GM18907 (cell line): ENCODE data around the gene ACSL1.

Experiments
- ATAC-seq: cut with Tn5 transposase; IDR thresholded peaks from one replicate; pipeline ENCODE4 v1.9.1; 2021; ENCODE audit warnings: mild to moderate bottlenecking, moderate library complexity; ENCODE audit not compliant: unreplicated experiment

The ACSL1 gene

GRCh38 chr4:184825896-184826690, at the start of gene ACSL1:
TSS of gene ACSL1 (minus strand) at chr4:184825968. CDS start at chr4:184803514, 22,454 bp downstream.
- ATAC-seq = peak; percentile 83

- ATAC-seq = no peak
Observed at GRCh38 chr4:184873054-184873453, 47.3 kb upstream of the ACSL1 start.

GRCh38 chr4:184870718-184871117, 45.0 kb upstream of the ACSL1 start:
- no peak for ATAC-seq

- ATAC-seq = no peak
Observed at GRCh38 chr4:184868623-184869022, 42.9 kb upstream of the ACSL1 start.

- ATAC-seq = no peak
Observed at GRCh38 chr4:184863916-184864315, 38.1 kb upstream of the ACSL1 start.

- no peak for ATAC-seq
Observed at GRCh38 chr4:184861047-184861446, 35.3 kb upstream of the ACSL1 start.

- peak; percentile 84 for ATAC-seq
Observed at GRCh38 chr4:184860018-184860779, 34.4 kb upstream of the ACSL1 start.

GRCh38 chr4:184857441-184858121, 31.8 kb upstream of the ACSL1 start:
- ATAC-seq = no peak

GRCh38 chr4:184856277-184856609, 30.5 kb upstream of the ACSL1 start:
- peak; percentile 30 for ATAC-seq

- ATAC-seq = peak; percentile 32
Observed at GRCh38 chr4:184854673-184855072, 28.9 kb upstream of the ACSL1 start.

GRCh38 chr4:184853436-184853835, 27.7 kb upstream of the ACSL1 start:
- no peak for ATAC-seq

GRCh38 chr4:184851886-184852285, 26.1 kb upstream of the ACSL1 start:
- no peak for ATAC-seq

- peak; percentile 79 for ATAC-seq
Observed at GRCh38 chr4:184851200-184851541, 25.4 kb upstream of the ACSL1 start.

GRCh38 chr4:184850431-184851199, 24.8 kb upstream of the ACSL1 start:
- ATAC-seq = peak; percentile 42

GRCh38 chr4:184850018-184850417, 24.2 kb upstream of the ACSL1 start:
- ATAC-seq = no peak

- ATAC-seq = peak; percentile 35
Observed at GRCh38 chr4:184849185-184849584, 23.4 kb upstream of the ACSL1 start.

GRCh38 chr4:184848510-184848909, 22.7 kb upstream of the ACSL1 start:
- ATAC-seq = no peak

GRCh38 chr4:184846531-184846930, 20.8 kb upstream of the ACSL1 start:
- no peak for ATAC-seq

GRCh38 chr4:184845367-184846021, 19.7 kb upstream of the ACSL1 start:
- ATAC-seq = no peak

GRCh38 chr4:184844742-184845141, 19.0 kb upstream of the ACSL1 start:
- no peak for ATAC-seq
